GM23248 (cell line): ENCODE data around the gene SULT1C4.

ENCODE experiments used
- EZH2 ChIP-seq: fragments of 200-600 bp; sonication (generic); IDR thresholded peaks from 2 replicates; pipeline ENCODE4 v1.6.1; 2018; ENCODE audit warnings: antibody characterized with exemption, mild to moderate bottlenecking; ENCODE audit not compliant: insufficient read depth, poor library complexity, severe bottlenecking
- EZH2phosphoT487 ChIP-seq: fragments of 200-600 bp; sonication (generic); IDR thresholded peaks from 2 replicates; pipeline ENCODE4 v1.6.1; 2018; ENCODE audit warnings: antibody characterized with exemption, moderate library complexity, mild to moderate bottlenecking, low read depth; ENCODE audit not compliant: insufficient read depth

GRCh38 chr2:108393197-108393596, 15.4 kb downstream of the SULT1C4 start:
- TF ChIP-seq EZH2phosphoT487 (no peak), EZH2 (no peak)
